Measurements from ENCODE around the gene PACSIN3.

PACSIN3 gene

GRCh38 chr11:47183031-47183856 lies 3.0 kb downstream of the PACSIN3 start:
- Histone ChIP-seq H3K4me3 (ENCODE audit: low read depth, low read length) (no peak overlapping the region), H3K27ac (ENCODE audit: low read depth, low read length) (no peak overlapping the region), H3K9ac (ENCODE audit: low read length) (no peak overlapping the region), H3K9me3 (ENCODE audit: control insufficient read depth, insufficient read depth, low read depth, low read length) (no peaks in the 10 kb centered on the region), H3K4me1 (ENCODE audit: control insufficient read depth, insufficient read depth, low read length) (peaks cover 23% of the 10 kb centered on the region), H3K27me3 (ENCODE audit: control insufficient read depth, insufficient read depth, low read length) (peaks cover 8% of the 10 kb centered on the region), H3K36me3 (ENCODE audit: control insufficient read depth, insufficient read depth, low read length) (peaks cover 34% of the 10 kb centered on the region)

GRCh38 chr11:47182380-47182779 lies 3.9 kb downstream of the PACSIN3 start:
- Histone ChIP-seq H3K9me3 (ENCODE audit: control insufficient read depth, insufficient read depth, low read depth, low read length) (no peaks in the 10 kb centered on the region), H3K27me3 (ENCODE audit: control insufficient read depth, insufficient read depth, low read length) (no peaks in the 10 kb centered on the region), H3K9ac (ENCODE audit: low read length) (no peak overlapping the region), H3K4me3 (ENCODE audit: low read depth, low read length) (no peak overlapping the region), H3K36me3 (ENCODE audit: control insufficient read depth, insufficient read depth, low read length) (peaks cover 38% of the 10 kb centered on the region), H3K4me1 (ENCODE audit: control insufficient read depth, insufficient read depth, low read length) (peaks cover 21% of the 10 kb centered on the region), H3K27ac (ENCODE audit: low read depth, low read length) (no peak overlapping the region)

- no peak overlapping the region for H3K27ac ChIP-seq (ENCODE audit: low read depth, low read length)
- H3K4me1 ChIP-seq (ENCODE audit: control insufficient read depth, insufficient read depth, low read length): peaks cover 21% of the 10 kb centered on the region
- H3K9ac ChIP-seq (ENCODE audit: low read length): no peak overlapping the region
- no peaks in the 10 kb centered on the region for H3K27me3 ChIP-seq (ENCODE audit: control insufficient read depth, insufficient read depth, low read length)
- no peak overlapping the region for H3K4me3 ChIP-seq (ENCODE audit: low read depth, low read length)
- peaks cover 38% of the 10 kb centered on the region for H3K36me3 ChIP-seq (ENCODE audit: control insufficient read depth, insufficient read depth, low read length)
- H3K9me3 ChIP-seq (ENCODE audit: control insufficient read depth, insufficient read depth, low read depth, low read length): no peaks in the 10 kb centered on the region
These were observed 5.0 kb downstream of the PACSIN3 start for GRCh38 chr11:47181271-47181670.

- Histone ChIP-seq H3K4me3 (ENCODE audit: low read depth, low read length) (no peak overlapping the region), H3K36me3 (ENCODE audit: control insufficient read depth, insufficient read depth, low read length) (peaks cover 42% of the 10 kb centered on the region), H3K9me3 (ENCODE audit: control insufficient read depth, insufficient read depth, low read depth, low read length) (no peaks in the 10 kb centered on the region), H3K9ac (ENCODE audit: low read length) (no peak overlapping the region), H3K27ac (ENCODE audit: low read depth, low read length) (no peak overlapping the region), H3K27me3 (ENCODE audit: control insufficient read depth, insufficient read depth, low read length) (no peaks in the 10 kb centered on the region), H3K4me1 (ENCODE audit: control insufficient read depth, insufficient read depth, low read length) (peaks cover 27% of the 10 kb centered on the region)
These were observed 6.0 kb downstream of the PACSIN3 start for GRCh38 chr11:47180006-47180787.

GRCh38 chr11:47179655-47179991 lies 6.6 kb downstream of the PACSIN3 start:
- Histone ChIP-seq H3K9ac (ENCODE audit: low read length) (no peak overlapping the region), H3K27me3 (ENCODE audit: control insufficient read depth, insufficient read depth, low read length) (no peaks in the 10 kb centered on the region), H3K4me3 (ENCODE audit: low read depth, low read length) (no peak overlapping the region), H3K36me3 (ENCODE audit: control insufficient read depth, insufficient read depth, low read length) (peaks cover 47% of the 10 kb centered on the region), H3K27ac (ENCODE audit: low read depth, low read length) (no peak overlapping the region), H3K4me1 (ENCODE audit: control insufficient read depth, insufficient read depth, low read length) (peaks cover 21% of the 10 kb centered on the region), H3K9me3 (ENCODE audit: control insufficient read depth, insufficient read depth, low read depth, low read length) (no peaks in the 10 kb centered on the region)

GRCh38 chr11:47178737-47179654 lies 7.2 kb downstream of the PACSIN3 start:
- H3K4me3 ChIP-seq (ENCODE audit: low read depth, low read length): no peak overlapping the region
- no peak overlapping the region for H3K9ac ChIP-seq (ENCODE audit: low read length)
- H3K27ac ChIP-seq (ENCODE audit: low read depth, low read length): no peak overlapping the region
- peaks cover 48% of the 10 kb centered on the region for H3K36me3 ChIP-seq (ENCODE audit: control insufficient read depth, insufficient read depth, low read length)
- no peaks in the 10 kb centered on the region for H3K9me3 ChIP-seq (ENCODE audit: control insufficient read depth, insufficient read depth, low read depth, low read length)
- peaks cover 15% of the 10 kb centered on the region for H3K4me1 ChIP-seq (ENCODE audit: control insufficient read depth, insufficient read depth, low read length)
- no peaks in the 10 kb centered on the region for H3K27me3 ChIP-seq (ENCODE audit: control insufficient read depth, insufficient read depth, low read length)

- H3K27me3 ChIP-seq (ENCODE audit: control insufficient read depth, insufficient read depth, low read length): no peaks in the 10 kb centered on the region
- no peaks in the 10 kb centered on the region for H3K9me3 ChIP-seq (ENCODE audit: control insufficient read depth, insufficient read depth, low read depth, low read length)
- H3K36me3 ChIP-seq (ENCODE audit: control insufficient read depth, insufficient read depth, low read length): peaks cover 53% of the 10 kb centered on the region
- H3K9ac ChIP-seq (ENCODE audit: low read length): no peak overlapping the region
- peaks cover 14% of the 10 kb centered on the region for H3K4me1 ChIP-seq (ENCODE audit: control insufficient read depth, insufficient read depth, low read length)
- no peak overlapping the region for H3K27ac ChIP-seq (ENCODE audit: low read depth, low read length)
- no peak overlapping the region for H3K4me3 ChIP-seq (ENCODE audit: low read depth, low read length)
These were observed 7.9 kb downstream of the PACSIN3 start for GRCh38 chr11:47178316-47178715.

GRCh38 chr11:47177846-47178245 lies 8.4 kb downstream of the PACSIN3 start:
- Histone ChIP-seq H3K27ac (ENCODE audit: low read depth, low read length) (no peak overlapping the region), H3K27me3 (ENCODE audit: control insufficient read depth, insufficient read depth, low read length) (no peaks in the 10 kb centered on the region), H3K36me3 (ENCODE audit: control insufficient read depth, insufficient read depth, low read length) (peaks cover 58% of the 10 kb centered on the region), H3K4me3 (ENCODE audit: low read depth, low read length) (no peak overlapping the region), H3K9ac (ENCODE audit: low read length) (no peak overlapping the region), H3K4me1 (ENCODE audit: control insufficient read depth, insufficient read depth, low read length) (peaks cover 14% of the 10 kb centered on the region), H3K9me3 (ENCODE audit: control insufficient read depth, insufficient read depth, low read depth, low read length) (no peaks in the 10 kb centered on the region)

- Histone ChIP-seq H3K27me3 (ENCODE audit: control insufficient read depth, insufficient read depth, low read length) (no peaks in the 10 kb centered on the region), H3K4me1 (ENCODE audit: control insufficient read depth, insufficient read depth, low read length) (peaks cover 14% of the 10 kb centered on the region), H3K9ac (ENCODE audit: low read length) (peak overlapping the region; percentile 65), H3K9me3 (ENCODE audit: control insufficient read depth, insufficient read depth, low read depth, low read length) (no peaks in the 10 kb centered on the region), H3K36me3 (ENCODE audit: control insufficient read depth, insufficient read depth, low read length) (peaks cover 59% of the 10 kb centered on the region), H3K4me3 (ENCODE audit: low read depth, low read length) (peak overlapping the region; percentile 100), H3K27ac (ENCODE audit: low read depth, low read length) (peak overlapping the region; percentile 99; the same call in 1 of the 2 replicates)
These were observed 8.9 kb downstream of the PACSIN3 start for GRCh38 chr11:47177229-47177845.

GRCh38 chr11:47176328-47177228 lies 9.7 kb downstream of the PACSIN3 start, which contains the start of gene ARFGAP2:
Gene ARFGAP2 (minus strand): TSS chr11:47176879. CDS start chr11:47176853, 26 bp downstream.
- peak within 1 kb of the TSS; percentile 100 for H3K9ac ChIP-seq (ENCODE audit: low read length)
- peaks cover 14% of the 10 kb centered on the region for H3K4me1 ChIP-seq (ENCODE audit: control insufficient read depth, insufficient read depth, low read length)
- peaks cover 64% of the 10 kb centered on the region for H3K36me3 ChIP-seq (ENCODE audit: control insufficient read depth, insufficient read depth, low read length)
- H3K27ac ChIP-seq (ENCODE audit: low read depth, low read length): peak within 1 kb of the TSS; percentile 99
- H3K9me3 ChIP-seq (ENCODE audit: control insufficient read depth, insufficient read depth, low read depth, low read length): no peaks in the 10 kb centered on the region
- H3K4me3 ChIP-seq (ENCODE audit: low read depth, low read length): peak within 1 kb of the TSS; percentile 100
- no peaks in the 10 kb centered on the region for H3K27me3 ChIP-seq (ENCODE audit: control insufficient read depth, insufficient read depth, low read length)
